GM19467 (cell line): Measurements from ENCODE around the gene ALKBH3.

Experiments used
- ATAC-seq: cut with Tn5 transposase; IDR thresholded peaks from one replicate; pipeline ENCODE4 v1.9.1; 2021; ENCODE audit warnings: mild to moderate bottlenecking, moderate library complexity; ENCODE audit not compliant: unreplicated experiment

ALKBH3 gene

DNA sequence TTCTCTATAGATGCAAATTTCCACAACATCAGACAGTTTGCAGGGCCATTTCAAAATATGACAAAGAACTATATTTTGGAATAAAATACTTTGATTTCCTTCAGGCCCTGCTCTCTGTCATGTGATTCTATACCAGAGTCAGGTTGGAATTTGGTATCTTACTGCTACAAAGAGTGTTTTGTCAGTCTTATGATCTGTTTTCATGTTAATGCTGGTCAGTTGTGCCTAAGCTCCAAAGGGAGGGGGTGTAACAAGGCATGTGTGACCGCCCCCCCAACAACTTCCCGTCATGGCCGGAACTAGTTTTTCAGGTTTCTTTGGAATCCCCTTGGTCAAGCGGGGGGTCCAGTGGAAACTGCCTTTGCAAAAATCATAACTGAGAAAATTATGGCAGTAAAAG is 76.9 kb downstream of the ALKBH3 start:
- no peak for ATAC-seq

DNA sequence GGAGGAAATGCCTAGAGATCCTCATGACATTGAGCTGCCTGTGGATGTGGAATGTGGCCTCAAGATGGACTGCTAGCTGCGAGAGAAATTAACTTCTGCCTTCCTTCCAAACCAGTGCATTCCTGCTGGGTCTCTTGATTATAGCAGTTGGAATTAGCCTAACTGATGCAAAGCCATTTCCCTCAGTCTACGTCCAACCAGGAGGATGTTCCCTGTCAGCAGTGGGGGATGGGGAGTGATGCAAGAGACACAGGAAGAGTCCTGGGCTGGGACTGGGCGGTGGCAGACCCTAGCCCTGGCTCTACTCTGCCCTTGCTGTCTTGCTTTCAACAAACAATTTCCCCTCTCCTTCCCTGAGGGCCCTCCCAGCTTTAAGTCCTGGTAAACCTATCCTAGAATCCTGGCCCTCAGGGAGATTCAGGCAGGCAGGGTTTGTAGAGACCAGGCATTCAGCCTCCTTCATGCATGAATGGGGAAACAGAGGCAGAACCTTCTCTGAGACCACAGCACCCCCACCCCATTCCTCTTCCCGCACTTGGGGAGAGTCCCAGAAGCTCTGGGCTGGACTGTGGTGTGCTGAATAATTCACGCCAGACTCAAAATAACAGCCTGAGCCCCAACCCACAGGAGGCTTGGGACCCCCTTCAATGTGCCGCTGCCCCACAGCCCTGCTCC is 78.8 kb downstream of the ALKBH3 start:
- ATAC-seq = no peak

DNA sequence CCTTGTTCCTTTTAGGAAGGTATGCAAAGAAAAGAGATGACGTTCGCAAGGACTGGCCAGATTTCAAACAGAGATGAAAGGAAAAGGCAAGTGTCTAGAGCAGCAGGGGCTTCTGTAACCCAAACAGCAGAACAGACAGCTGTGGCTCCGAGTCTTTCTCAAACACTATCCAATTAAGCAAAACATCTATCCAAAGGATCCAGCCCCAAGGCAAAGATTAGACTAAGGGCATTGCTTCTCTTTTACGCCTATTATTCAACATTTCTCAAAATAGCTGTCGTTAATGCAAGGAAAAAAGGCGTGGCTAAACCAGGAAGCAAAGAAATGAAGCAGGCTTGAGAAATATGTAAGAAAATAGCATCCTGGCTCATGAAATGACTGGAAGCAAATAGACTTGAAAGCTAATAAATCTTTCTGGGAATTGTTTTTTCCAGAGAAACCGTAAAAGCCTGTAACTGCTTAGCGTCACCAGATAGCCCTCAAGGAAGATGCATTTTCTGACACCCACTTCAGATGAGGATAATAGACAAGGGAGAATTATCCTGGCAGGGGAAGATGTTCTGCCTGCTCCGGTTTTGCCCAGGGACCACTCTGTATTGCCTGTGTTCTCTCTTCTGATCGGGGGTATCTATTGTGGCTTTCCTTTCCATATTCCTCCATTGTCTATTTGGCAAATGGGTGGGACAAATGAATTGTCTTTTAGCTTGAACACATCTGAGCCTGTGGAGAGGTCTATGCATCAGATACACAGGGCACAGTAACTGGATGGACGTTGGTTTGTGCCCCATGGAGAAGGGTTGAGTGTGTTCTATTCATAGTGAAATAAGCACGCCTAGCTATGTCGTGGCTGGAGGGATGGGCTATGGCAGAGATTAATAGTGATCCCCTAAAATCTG is 82.0 kb downstream of the ALKBH3 start:
- no peak for ATAC-seq

DNA sequence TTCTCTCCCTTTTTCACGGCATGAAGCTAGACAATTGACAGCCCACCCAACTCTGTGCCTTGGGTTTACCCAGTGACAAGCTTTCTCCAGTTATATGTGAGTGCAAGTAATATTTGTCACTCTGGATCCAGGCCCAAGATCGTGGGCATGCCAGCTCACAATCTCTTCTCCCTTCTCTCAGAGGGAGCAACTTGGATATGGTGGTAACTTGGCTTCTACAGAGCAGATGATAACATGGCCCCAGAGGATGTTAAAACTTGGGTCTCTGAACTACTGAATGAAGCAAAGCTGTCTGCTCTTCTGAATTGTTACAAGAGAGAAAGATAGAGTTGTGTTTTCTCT is 82.6 kb downstream of the ALKBH3 start:
- ATAC-seq = no peak

DNA sequence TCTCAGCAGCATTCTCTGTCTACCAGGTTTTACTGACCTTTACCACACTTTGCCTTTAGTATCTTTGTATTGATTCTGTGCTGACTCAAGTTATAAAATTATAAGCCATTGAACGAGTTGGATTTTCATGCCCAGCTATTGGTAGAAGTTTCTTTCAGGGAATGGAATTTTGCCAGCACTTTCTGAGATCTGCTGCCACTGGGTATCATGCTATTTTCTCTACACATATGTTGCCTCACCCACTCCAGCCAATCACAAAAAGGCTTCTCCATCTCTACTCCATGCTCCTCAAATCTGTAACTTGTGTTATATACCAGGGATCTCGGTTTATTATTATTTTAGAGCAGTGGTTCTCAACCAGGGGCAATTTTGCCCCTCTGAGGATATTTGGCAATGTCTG is 87.0 kb downstream of the ALKBH3 start:
- ATAC-seq = no peak

DNA sequence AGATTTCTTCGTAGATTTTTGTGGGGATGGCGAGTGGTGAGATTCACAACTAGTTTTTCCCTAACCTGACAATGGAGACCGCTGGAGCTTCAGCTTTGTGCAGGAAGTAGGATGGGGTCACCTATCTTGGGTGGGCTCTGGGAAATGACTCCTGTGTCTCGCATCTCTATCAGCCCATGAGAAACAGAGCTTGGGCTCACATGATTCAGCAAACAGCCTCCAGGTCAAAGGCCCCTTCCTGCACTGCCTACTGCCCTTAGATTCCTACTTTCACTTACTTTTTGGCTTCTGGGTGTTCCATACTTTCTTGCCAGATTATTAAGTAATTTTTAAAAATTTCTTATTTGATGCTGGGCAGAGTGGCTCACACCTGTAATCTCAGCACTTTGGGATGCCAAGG is 88.1 kb downstream of the ALKBH3 start:
- no peak for ATAC-seq

DNA sequence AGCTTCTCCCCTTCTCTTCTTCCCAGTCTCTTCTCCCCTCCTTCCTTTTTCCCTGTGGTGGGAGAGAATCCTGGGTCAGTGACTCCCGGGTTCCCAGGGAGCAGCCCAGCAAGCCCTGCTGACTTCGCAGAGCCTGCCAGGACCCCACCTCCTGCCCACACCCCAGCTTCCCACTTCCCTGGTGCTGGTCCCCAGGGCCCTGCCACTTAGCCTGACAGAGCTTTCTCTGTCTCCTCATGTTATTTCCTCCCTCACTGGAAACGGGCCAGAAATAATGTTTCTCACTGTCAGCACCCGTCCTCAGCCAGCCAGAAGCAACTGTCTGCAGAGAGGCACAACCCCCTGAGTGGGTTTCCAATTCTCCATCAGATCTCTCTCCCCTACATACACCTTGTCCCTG is 88.9 kb downstream of the ALKBH3 start:
- no peak for ATAC-seq
